Ascending aorta (tissue), 2 donors: Measurements from ENCODE around the gene FABP6. TPM values are rescaled to one million over a fixed set of nuclear protein-coding genes. Genes with fewer than 3 reads are reported as not detected.
A peak's percentile ranks its signal among the peaks of the same experiment; 100 is the strongest.

Experiments used
- DNase-seq, 2 donors: peaks; one replicate each; pipeline ENCODE4 v3.0.0-alpha.2; 2019; ENCODE audit warnings: low spot score in 2 of 2
- H3K27ac ChIP-seq, 2 donors: fragments of 200-600 bp; sonication (generic); one replicate each; pipeline ENCODE4 v1.5.1; 2016 to 2017; ENCODE audit warnings: mild to moderate bottlenecking in 1 of 2
- H3K27me3 ChIP-seq: fragments of 200-600 bp; sonication (generic); one replicate; pipeline ENCODE4 v1.5.1; 2017
- H3K36me3 ChIP-seq, 2 donors: fragments of 200-600 bp; sonication (generic); one replicate each; pipeline ENCODE4 v1.5.1; 2016
- H3K4me1 ChIP-seq, 2 donors: fragments of 200-600 bp; sonication (generic); one replicate each; pipeline ENCODE4 v1.5.1; 2016 to 2017; ENCODE audit warnings: mild to moderate bottlenecking in 1 of 2
- H3K4me3 ChIP-seq, 2 donors: fragments of 200-600 bp; sonication (generic); one replicate each; pipeline ENCODE4 v1.5.1; 2016 to 2017; ENCODE audit warnings: mild to moderate bottlenecking in 1 of 2
- H3K9me3 ChIP-seq, 2 donors: fragments of 200-600 bp; sonication (generic); one replicate each; pipeline ENCODE4 v1.5.1; 2016
- intact Hi-C: fragments of 100-400 bp; cut with DNase I; formaldehyde crosslinking; loops from one replicate; pipeline ENCODE4 v1.15.1; 2023
- total RNA-seq: library from RNA; depleted of rRNA; stranded (reverse); fragments of >200 nt; gene quantifications from one replicate; pipeline ENCODE4 v1.1.0, GENCODE V29; 2016
- TF ChIP-seq, protein P1 (sequence below), 3 experiments: fragments of 200-600 bp in 2 of 3; fragments of 450-650 bp in 1 of 3; sonication (generic) in 2 of 3; IDR thresholded peaks; one replicate each; pipeline ENCODE4 v1.5.1; 2016 to 2019; ENCODE audit warnings: antibody characterized with exemption in 3 of 3, mild to moderate bottlenecking in 1 of 3, moderate library complexity in 1 of 3

FABP6 gene, protein sequence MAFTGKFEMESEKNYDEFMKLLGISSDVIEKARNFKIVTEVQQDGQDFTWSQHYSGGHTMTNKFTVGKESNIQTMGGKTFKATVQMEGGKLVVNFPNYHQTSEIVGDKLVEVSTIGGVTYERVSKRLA
- total RNA-seq, result not detected

DNA sequence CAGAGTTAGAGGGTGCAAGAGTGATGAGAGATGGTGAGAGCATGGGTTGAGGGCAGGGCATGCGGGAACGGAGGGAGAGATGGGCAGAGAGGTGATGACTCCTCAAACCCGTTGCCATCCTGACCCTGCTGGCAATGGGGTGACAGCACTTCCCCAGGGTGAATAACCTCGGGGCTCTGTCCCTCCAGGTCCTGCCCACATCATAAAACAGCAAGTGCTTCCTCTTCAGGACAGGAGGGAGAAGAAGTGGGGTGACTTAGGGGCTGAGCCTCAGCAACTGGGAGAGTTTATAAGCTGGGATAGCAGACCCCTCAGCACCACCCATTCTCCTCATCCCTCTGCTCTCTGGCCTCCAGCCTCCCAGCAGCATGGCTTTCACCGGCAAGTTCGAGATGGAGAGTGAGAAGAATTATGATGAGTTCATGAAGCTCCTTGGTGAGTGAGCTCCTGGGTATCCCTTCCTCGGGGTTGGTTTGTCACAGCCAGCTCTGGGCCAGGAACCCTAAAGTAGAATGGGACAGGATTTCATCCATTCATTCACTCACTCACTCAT is at the start of gene FABP6:
TSS of gene FABP6 (plus strand) at position 317 of the 553 bp plus-strand sequence. CDS start at position 369, 52 bp downstream.
- H3K4me3 ChIP-seq, result no peak within 1 kb of the TSS
- intact Hi-C loops, result no loop called here

DNA sequence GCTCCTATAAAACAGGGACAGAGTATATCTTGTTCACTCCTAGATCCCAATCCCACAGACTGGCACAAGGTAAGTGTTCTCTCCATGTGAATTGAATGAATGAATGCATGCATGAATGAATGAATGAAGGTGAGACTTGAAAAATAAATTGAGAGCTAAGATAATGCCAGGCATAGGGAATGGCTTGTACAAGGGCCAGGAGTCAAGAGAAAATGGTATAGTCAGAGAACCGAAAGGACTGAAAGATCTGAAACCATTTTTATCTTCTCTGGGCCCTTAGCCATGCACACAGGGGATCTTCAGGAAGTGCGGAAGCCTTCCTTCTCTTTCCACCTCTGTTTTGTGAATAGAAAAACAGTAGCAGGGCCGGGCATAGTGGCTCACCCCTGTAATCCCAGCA is 48.4 kb upstream of the FABP6 start:
- Histone ChIP-seq H3K4me3 (no peak overlapping the region), H3K9me3 (no peaks in the 10 kb centered on the region), H3K27ac (peak overlapping the region; percentile 46 to 56), H3K36me3 (no peaks in the 10 kb centered on the region), H3K27me3 (no peaks in the 10 kb centered on the region), H3K4me1 (no peaks in the 10 kb centered on the region)
- no peak for DNase-seq
- intact Hi-C loops, result no loop called here
- TF ChIP-seq, protein P1, sequence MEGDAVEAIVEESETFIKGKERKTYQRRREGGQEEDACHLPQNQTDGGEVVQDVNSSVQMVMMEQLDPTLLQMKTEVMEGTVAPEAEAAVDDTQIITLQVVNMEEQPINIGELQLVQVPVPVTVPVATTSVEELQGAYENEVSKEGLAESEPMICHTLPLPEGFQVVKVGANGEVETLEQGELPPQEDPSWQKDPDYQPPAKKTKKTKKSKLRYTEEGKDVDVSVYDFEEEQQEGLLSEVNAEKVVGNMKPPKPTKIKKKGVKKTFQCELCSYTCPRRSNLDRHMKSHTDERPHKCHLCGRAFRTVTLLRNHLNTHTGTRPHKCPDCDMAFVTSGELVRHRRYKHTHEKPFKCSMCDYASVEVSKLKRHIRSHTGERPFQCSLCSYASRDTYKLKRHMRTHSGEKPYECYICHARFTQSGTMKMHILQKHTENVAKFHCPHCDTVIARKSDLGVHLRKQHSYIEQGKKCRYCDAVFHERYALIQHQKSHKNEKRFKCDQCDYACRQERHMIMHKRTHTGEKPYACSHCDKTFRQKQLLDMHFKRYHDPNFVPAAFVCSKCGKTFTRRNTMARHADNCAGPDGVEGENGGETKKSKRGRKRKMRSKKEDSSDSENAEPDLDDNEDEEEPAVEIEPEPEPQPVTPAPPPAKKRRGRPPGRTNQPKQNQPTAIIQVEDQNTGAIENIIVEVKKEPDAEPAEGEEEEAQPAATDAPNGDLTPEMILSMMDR (IDR thresholded peaks at IDR 0.05), result no peak

More for the DNA sequence above, at the start of gene FABP6:
- DNase-seq, result no peak
- TF ChIP-seq, protein P1 (IDR thresholded peaks at IDR 0.05), result no peak
- Histone ChIP-seq H3K27ac (no peak within 1 kb of the TSS), H3K36me3 (no peaks in the 10 kb centered on the region), H3K27me3 (no peaks in the 10 kb centered on the region), H3K4me1 (no peaks in the 10 kb centered on the region), H3K9me3 (no peaks in the 10 kb centered on the region)

DNA sequence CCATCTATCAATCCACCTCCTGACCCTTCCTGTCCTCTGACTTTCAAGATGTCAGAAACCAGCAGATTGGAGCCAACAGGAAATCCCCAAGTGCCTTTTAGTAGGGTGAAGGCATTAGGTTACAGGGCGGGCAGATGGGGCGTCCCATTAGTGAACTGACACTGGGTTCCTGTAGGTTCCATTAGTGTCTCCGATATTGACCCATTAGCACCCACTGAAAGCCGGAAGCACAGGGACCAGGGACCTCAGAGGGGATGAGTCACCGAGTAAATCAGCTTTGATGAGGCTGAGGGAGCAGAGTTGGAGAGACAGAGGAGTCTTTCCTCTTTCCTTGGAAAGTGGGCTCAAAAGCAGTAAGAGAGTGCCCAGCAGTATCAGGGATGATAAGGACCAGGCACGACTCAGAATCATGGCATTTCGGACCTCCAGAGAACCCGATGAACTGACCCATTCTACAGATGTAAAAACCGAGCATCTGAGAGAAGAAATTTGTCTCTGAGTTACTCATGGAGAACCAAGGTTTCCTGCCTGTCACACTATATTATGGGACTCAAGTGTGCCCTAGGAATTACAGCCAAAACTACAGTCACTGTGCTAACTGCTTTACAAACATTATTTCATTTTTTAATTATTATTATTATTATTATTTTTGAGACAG is 47.2 kb upstream of the FABP6 start:
- H3K4me1 ChIP-seq, result no peaks in the 10 kb centered on the region
- H3K9me3 ChIP-seq, result no peaks in the 10 kb centered on the region
- H3K27ac ChIP-seq, result no peak overlapping the region
- intact Hi-C loops, result no loop called here
- H3K36me3 ChIP-seq, result no peaks in the 10 kb centered on the region
- H3K4me3 ChIP-seq, result no peak overlapping the region
- no peaks in the 10 kb centered on the region for H3K27me3 ChIP-seq
- TF ChIP-seq, protein P1 (IDR thresholded peaks at IDR 0.05), result no peak
- no peak for DNase-seq

DNA sequence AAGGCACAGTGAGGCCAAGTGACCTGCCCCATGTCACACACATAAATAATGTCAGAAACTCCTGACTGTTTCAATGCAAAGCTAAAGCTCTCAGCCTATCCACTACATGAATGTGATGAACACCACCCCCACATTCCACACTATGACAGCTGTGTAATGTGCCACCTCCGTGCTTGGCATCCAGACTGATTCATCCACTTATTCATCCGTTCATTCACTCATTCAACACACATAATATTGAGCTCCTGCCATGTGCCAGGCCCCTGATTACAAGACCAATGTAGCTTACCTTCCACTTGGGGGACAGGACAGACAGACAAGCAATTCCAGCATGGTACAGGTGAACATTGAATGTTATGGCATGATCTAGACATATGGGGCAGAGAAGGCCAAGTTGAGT is 46.2 kb upstream of the FABP6 start:
- H3K4me3 ChIP-seq, result no peak overlapping the region
- TF ChIP-seq, protein P1 (IDR thresholded peaks at IDR 0.05), result no peak
- no peaks in the 10 kb centered on the region for H3K9me3 ChIP-seq
- no peak for DNase-seq
- H3K4me1 ChIP-seq, result no peaks in the 10 kb centered on the region
- H3K27me3 ChIP-seq, result no peaks in the 10 kb centered on the region
- H3K36me3 ChIP-seq, result no peaks in the 10 kb centered on the region
- no peak overlapping the region for H3K27ac ChIP-seq
- intact Hi-C loops, result no loop called here

DNA sequence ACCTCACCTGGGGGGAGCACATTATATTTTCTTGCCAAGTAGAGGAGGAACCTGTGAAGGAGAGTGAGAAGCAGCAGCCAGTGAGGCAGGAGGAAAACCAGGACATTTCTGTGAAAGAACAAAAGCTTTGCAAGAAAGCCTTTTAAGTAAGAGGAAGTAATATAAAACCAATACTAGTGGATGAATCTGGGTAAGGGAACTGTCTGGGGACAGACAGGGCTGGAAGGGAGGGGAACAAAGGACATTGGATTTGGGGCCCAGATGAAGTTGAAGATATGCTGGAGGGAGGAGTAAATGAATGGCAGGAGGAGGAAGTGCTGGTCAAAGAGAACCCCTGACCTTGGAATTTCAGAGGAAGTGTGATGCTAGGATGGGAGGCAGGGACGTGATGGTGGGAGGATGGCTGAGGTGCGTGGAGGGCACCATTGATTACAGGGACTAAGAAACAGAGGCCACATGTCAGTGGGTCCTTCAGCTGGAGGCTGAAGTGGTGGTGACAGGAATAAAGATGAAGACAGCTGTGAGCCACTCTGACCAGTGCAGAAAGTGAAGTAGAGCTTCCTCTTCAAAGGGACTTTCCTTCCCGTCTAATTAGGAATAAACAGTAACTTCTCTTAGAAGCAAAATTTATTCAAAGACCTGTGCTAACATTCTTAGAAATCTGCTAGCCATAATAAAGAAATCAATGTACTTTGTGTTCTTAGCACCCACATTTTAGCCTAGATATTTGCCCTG is 43.5 kb upstream of the FABP6 start:
- intact Hi-C loops, result no loop called here
- H3K9me3 ChIP-seq, result no peaks in the 10 kb centered on the region
- H3K27me3 ChIP-seq, result no peaks in the 10 kb centered on the region
- TF ChIP-seq, protein P1 (IDR thresholded peaks at IDR 0.05), result no peak
- no peak for DNase-seq
- H3K27ac ChIP-seq, result no peak overlapping the region
- peaks cover 0 to 6% of the 10 kb centered on the region in 2 donors for H3K4me1 ChIP-seq
- H3K36me3 ChIP-seq, result no peaks in the 10 kb centered on the region
- no peak overlapping the region for H3K4me3 ChIP-seq
